SK-N-SH (cell line): ENCODE data around the gene SPATA33.

Experiments used
- MXI1 ChIP-seq: IDR thresholded peaks from 2 replicates; pipeline ENCODE4 v1.6.1; 2012; ENCODE audit warnings: mild to moderate bottlenecking, low read depth, low read length, improper control_type of control experiment
- REST ChIP-seq: IDR thresholded peaks from 2 replicates; pipeline ENCODE4 v1.6.1; 2012; ENCODE audit warnings: mild to moderate bottlenecking, low read depth, low read length, moderate library complexity
- TF ChIP-seq, protein P1 (sequence below): fragments of 200-600 bp; sonication (generic); IDR thresholded peaks from 2 replicates; pipeline ENCODE4 v1.6.1; 2017; ENCODE audit warnings: antibody characterized with exemption, mild to moderate bottlenecking, moderate library complexity

DNA sequence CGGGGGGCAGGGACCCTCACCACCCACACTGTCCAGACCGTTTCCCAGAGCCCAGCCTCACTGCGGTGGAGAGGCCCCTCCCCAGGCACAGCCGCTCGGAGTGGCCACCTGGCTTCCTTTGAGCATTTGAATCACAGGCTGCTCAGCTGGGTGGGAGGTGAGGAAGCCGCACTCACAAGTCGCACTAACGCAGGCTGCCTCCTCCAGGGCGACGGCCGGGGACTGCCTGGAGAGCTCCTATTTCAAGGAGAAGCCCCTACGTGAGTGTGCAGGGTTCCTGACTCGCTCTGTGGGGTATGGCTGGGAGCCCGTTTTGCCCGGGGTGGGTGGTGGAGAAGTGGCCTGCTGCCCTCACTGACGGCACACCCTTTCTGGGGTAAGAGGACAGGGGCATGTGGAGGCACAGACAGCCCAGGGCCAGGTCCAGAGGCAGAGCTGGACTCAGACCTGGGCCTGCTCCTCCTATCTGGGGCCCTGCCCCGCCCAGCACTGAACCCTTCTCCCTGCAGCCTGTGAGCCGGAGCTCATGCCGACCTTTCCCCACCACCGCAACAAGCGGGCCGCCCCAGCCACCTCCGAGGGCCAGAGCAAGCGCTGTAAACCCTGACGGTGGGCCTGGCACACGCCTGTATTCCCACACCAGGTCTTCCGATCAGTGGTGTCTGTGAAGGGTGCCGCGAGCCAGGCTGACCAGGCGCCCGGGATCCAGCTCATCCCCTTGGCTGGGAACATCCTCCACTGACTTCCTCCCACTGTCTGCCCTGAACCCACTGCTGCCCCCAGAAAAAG, 37.6 kb downstream of the SPATA33 start:
- TF ChIP-seq REST: no peak
- TF ChIP-seq, protein P1, sequence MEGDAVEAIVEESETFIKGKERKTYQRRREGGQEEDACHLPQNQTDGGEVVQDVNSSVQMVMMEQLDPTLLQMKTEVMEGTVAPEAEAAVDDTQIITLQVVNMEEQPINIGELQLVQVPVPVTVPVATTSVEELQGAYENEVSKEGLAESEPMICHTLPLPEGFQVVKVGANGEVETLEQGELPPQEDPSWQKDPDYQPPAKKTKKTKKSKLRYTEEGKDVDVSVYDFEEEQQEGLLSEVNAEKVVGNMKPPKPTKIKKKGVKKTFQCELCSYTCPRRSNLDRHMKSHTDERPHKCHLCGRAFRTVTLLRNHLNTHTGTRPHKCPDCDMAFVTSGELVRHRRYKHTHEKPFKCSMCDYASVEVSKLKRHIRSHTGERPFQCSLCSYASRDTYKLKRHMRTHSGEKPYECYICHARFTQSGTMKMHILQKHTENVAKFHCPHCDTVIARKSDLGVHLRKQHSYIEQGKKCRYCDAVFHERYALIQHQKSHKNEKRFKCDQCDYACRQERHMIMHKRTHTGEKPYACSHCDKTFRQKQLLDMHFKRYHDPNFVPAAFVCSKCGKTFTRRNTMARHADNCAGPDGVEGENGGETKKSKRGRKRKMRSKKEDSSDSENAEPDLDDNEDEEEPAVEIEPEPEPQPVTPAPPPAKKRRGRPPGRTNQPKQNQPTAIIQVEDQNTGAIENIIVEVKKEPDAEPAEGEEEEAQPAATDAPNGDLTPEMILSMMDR: no peak
- no peak for TF ChIP-seq MXI1
